ENCODE measurements around the gene P4HA1. TPM values are rescaled to one million over a fixed set of nuclear protein-coding genes. Genes with fewer than 3 reads are reported as not detected.

Gene P4HA1
- polyA plus RNA-seq, 1 experiment: 245 TPM

GRCh38 chr10:72981882-72982529 is 114.7 kb downstream of the P4HA1 start:
- CTCF ChIA-PET: no interaction called here

GRCh38 chr10:72981028-72981881 is 115.4 kb downstream of the P4HA1 start:
- peaks cover 7% of the 10 kb centered on the region for H3K9me3 ChIP-seq (ENCODE audit: control insufficient read depth, insufficient read depth, low read length)
- H3K27ac ChIP-seq (ENCODE audit: low read depth, low read length): no peak overlapping the region
- H3K27me3 ChIP-seq (ENCODE audit: control insufficient read depth, insufficient read depth, low read length): no peaks in the 10 kb centered on the region
- H3K4me3 ChIP-seq (ENCODE audit: low read depth, low read length): no peak overlapping the region
- ChIA-PET CTCF (no interaction called here), POLR2A (no interaction called here)
- no peak for DNase-seq (ENCODE audit: low read depth, low spot score)
- no peak for TF ChIP-seq CTCF (IDR thresholded peaks at IDR 0.05; ENCODE audit: low read depth, low read length)

More at GRCh38 chr10:72981882-72982529, 114.7 kb downstream of the P4HA1 start:
- no peak for DNase-seq (ENCODE audit: low read depth, low spot score)
- POLR2A ChIA-PET: no interaction called here
- Histone ChIP-seq H3K27me3 (ENCODE audit: control insufficient read depth, insufficient read depth, low read length) (no peaks in the 10 kb centered on the region), H3K4me3 (ENCODE audit: low read depth, low read length) (no peak overlapping the region), H3K27ac (ENCODE audit: low read depth, low read length) (no peak overlapping the region), H3K9me3 (ENCODE audit: control insufficient read depth, insufficient read depth, low read length) (peaks cover 7% of the 10 kb centered on the region)
- TF ChIP-seq CTCF (IDR thresholded peaks at IDR 0.05; ENCODE audit: low read depth, low read length): no peak

GRCh38 chr10:72980348-72980747 is 116.3 kb downstream of the P4HA1 start:
- POLR2A ChIA-PET: no interaction called here
- CTCF ChIA-PET: no interaction called here

GRCh38 chr10:72979709-72980108 is 117.0 kb downstream of the P4HA1 start:
- Histone ChIP-seq H3K9me3 (ENCODE audit: control insufficient read depth, insufficient read depth, low read length) (peaks cover 7% of the 10 kb centered on the region), H3K4me3 (ENCODE audit: low read depth, low read length) (no peak overlapping the region), H3K27ac (ENCODE audit: low read depth, low read length) (no peak overlapping the region), H3K27me3 (ENCODE audit: control insufficient read depth, insufficient read depth, low read length) (no peaks in the 10 kb centered on the region)
- POLR2A ChIA-PET: no interaction called here
- CTCF ChIA-PET: no interaction called here
- DNase-seq (ENCODE audit: low read depth, low spot score): no peak
- no peak for TF ChIP-seq CTCF (IDR thresholded peaks at IDR 0.05; ENCODE audit: low read depth, low read length)

More at GRCh38 chr10:72980348-72980747, 116.3 kb downstream of the P4HA1 start:
- TF ChIP-seq CTCF (IDR thresholded peaks at IDR 0.05; ENCODE audit: low read depth, low read length): no peak
- H3K27me3 ChIP-seq (ENCODE audit: control insufficient read depth, insufficient read depth, low read length): no peaks in the 10 kb centered on the region
- no peak for DNase-seq (ENCODE audit: low read depth, low spot score)
- H3K4me3 ChIP-seq (ENCODE audit: low read depth, low read length): no peak overlapping the region
- H3K27ac ChIP-seq (ENCODE audit: low read depth, low read length): no peak overlapping the region
- peaks cover 7% of the 10 kb centered on the region for H3K9me3 ChIP-seq (ENCODE audit: control insufficient read depth, insufficient read depth, low read length)

- Histone ChIP-seq H3K9me3 (ENCODE audit: control insufficient read depth, insufficient read depth, low read length) (peaks cover 7% of the 10 kb centered on the region), H3K27me3 (ENCODE audit: control insufficient read depth, insufficient read depth, low read length) (no peaks in the 10 kb centered on the region), H3K4me3 (ENCODE audit: low read depth, low read length) (no peak overlapping the region), H3K27ac (ENCODE audit: low read depth, low read length) (no peak overlapping the region)
- ChIA-PET POLR2A (no interaction called here), CTCF (no interaction called here)
- no peak for DNase-seq (ENCODE audit: low read depth, low spot score)
- TF ChIP-seq CTCF (IDR thresholded peaks at IDR 0.05; ENCODE audit: low read depth, low read length): no peak
These were observed 119.8 kb downstream of the P4HA1 start for GRCh38 chr10:72976886-72977285.

Measured in AG04450 (cell line).